SH-SY5Y (cell line): ENCODE results near the gene VTI1A.

ENCODE experiments used
- GATA2 ChIP-seq: IDR thresholded peaks from 2 replicates; pipeline ENCODE4 v1.6.1; 2011; ENCODE audit warnings: mild to moderate bottlenecking, low read depth, low read length
- GATA3 ChIP-seq: IDR thresholded peaks from 2 replicates; pipeline ENCODE4 v1.6.1; 2011; ENCODE audit warnings: low read depth, mild to moderate bottlenecking, low read length, moderate library complexity

GRCh38 chr10:112713411-112713810 is 266.4 kb downstream of the VTI1A start:
- TF ChIP-seq GATA3: no peak
- no peak for TF ChIP-seq GATA2
